GM19239 (cell line): Measurements from ENCODE around the gene ADCY5.
"Not testable (repeated sequence)": the region's sequence is repeated elsewhere in the genome, so short reads cannot be mapped to it uniquely, and the experiment has no call there.

Source experiments
- DNase-seq: peaks from one replicate; pipeline ENCODE4 v3.0.0; 2011; ENCODE audit warnings: low spot score; ENCODE audit not compliant: insufficient read length
- FAIRE-seq: peaks from 2 replicates; lab custom pipeline; 2011; peaks lifted over from hg19 to GRCh38; lab: Jason Lieb, UNC

The ADCY5 gene

DNA sequence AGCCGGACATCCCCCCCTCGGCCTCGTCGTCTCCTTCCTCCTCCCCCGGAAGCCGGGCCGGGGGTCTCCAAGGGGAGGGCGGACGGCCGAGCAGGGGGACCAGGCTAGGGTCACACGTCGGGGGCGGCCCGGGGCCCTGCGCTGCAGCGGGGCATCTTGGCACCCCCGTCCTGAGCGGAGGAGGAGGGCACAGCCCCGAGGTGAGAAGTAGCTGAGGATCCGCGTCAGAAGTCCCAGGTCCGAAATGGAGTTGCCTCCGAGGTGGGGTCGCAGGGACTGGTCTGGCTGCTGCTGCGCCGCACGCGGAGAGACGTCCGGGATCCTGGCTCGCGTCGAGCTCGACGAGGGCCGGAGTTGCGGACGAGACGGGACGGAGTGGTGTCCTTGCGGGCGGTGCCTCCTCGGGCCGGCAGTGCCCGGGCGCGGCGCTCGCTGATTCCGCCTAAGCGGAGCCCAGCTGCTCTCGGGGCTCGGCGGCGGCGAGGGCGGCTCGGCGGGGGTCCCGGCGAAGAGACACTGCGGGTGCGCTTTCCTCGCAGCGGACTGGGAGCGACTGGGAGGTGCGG is at the start of gene ADCY5:
Gene ADCY5 (minus strand): TSS at position 555 of the 566 bp plus-strand sequence. CDS start 545 bp downstream, at position 10.
- DNase-seq (peak; percentile 47), FAIRE-seq (no peak)

DNA sequence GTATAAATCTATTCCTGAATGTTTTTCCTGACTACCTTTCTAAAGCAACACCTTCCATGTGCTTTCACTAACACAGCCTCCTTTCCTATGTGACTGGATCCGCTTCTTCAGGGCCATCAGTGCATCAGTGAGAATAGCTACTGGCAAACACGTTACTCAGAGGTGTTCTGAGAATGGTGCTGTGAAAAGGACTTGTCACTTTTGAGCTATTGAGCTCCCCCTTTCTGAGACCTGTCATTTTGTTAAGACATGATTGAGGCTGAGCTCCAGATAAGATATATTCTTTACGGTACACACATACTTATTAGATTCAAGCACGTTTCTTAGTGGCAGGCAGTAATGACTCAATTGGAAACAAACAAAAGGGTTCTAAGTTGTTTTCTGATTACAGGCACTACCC is 45.0 kb upstream of the ADCY5 start:
- DNase-seq (no peak), FAIRE-seq (no peak)

DNA sequence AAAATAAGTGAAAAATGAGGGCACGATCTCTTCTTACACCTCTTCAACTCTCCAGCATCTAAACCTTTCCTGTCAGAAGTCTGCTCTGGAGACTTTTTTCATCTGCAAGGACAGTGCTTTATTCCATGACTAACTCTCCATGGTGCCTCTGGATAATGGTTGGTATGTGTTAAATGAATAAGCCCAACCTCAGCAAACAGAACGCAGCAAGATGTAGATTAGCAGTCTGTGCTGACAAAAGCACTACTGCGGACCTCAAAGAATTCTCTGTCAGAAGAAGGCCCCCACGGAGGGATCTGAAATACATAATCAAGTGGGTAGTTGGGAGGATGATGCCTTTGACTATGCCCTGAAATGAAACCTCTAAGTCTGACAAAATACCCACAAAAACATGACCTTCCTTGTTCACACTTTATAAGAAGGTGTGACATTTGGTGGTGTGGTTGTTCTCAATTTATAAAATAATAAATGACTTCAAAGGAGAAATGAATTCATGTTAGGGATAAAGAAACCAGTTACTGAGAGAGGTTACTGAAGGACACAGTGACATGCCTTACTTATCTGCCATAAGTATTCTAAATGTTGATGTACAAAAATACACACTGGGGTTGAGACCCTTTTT is 43.2 kb upstream of the ADCY5 start:
- FAIRE-seq (no peak), DNase-seq (no peak)

DNA sequence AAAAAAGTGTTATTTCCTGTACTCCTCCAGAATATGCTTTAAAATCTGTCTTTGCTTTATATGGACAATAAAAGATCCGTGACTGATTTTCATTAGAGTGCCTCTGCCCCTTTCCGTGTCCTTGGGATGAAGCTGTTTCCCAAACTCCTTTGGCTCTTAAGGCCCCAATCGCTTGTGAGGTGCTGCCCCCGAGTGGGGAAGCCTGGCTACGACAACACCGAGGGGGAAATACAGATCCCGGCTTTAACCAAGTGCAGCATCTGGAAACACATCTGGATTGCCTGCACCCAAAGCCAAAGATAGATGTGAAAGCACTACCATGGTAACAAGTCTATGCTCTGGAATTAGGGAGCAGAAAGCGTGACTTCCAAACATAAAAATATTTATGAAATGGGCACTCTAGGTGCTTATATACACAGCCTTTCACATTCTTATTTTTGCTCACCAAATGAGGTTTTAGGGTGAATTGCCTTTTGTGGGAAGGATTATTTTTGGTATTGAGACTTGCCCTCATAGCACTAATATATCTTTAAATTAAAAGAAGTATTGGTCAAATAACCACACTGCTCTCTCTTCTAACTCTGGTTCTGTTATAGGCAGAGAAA is 40.6 kb upstream of the ADCY5 start:
- FAIRE-seq (peak; percentile 54), DNase-seq (peak; percentile 36)

DNA sequence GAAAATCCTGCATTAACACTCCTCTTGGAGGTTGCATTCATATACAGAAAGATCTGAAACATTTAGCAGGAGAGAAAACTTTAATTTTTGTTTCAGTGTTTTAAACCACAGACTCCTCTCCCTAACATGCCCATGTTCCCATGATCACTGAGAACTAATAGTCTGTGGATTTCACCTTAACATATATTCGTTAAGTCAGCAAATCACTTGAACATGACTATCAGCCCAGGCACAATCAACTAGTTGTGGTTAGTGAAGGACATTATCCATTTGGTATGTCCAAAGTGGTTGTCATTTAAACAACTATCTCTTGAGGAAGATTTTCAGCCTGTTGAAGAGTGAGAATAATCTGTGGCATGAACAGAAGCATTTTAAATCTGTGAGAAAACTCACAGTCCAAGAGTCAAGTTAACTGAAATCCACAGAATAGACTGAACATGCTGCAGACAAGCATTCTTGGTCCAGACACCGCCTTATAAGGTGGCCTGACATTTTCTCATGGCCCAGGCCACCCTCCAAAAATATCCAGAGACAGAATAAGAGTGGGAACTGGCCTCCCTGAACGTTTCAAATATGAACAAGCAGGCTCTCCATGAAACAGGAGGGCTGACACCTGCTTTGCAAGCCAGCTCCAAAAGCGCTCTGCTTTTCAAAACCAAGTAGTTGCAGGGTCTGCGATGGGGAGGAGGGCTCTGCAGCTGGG is 39.9 kb upstream of the ADCY5 start:
- no peak for DNase-seq
- no peak for FAIRE-seq

DNA sequence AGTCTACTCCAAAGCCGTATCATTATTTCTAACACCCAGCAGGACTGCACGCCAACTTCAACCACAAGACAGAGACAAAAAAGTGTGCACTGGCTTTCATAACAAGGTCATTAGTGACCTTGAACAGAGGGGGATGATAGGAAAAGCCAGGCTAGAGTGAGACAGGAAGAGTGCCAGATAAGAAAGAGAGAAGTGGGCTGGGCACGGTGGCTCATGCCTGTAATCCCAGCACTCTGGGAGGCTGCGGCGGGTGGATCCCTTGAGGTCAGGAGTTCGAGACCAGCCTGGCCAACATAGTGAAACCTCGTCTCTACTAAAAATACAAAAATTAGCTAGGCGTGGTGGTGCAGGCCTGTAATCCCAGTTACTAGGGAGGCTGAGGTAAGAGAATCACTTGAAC is 38.2 kb upstream of the ADCY5 start:
- not testable (repeated sequence) for DNase-seq, FAIRE-seq

DNA sequence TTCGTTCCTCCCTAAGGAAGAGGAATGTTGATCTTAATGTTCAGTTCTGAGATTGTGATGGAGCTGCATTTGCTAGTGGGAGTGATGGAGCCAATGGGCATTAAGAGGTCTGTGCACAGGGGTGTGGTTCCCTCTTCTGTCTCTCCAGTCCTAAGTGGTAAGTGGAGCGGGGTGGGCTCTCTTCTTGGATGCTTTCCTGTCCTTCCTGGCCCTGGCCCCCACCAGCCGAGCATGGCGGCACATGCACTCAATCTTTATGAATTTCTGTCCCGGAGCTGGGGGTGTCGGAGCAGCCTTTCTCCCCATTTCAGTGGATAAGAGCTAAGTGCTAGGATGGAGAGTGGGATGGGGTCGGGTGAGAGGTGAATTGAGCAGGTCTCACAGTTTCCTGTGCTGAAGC is 37.6 kb upstream of the ADCY5 start:
- no peak for DNase-seq
- FAIRE-seq = no peak

DNA sequence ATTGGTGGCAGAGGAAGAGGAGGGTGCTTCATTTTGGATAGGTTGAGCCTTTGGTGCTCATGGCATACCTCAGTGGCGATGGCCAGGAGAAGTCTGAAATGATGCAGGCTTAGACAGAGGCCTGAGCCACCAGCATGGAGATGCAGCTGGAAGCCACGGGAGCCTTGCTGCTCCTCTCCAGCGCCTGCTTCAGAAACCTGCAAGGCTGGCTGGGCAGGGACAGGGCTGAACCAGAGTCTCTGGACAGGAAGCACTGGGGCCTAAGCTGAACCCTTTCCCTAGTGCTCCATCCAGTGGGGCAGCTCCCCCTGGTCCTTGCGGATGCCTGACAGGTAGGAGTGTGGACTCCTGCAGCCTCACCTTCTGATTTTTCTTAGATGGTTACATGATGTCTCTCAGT is 36.7 kb upstream of the ADCY5 start:
- FAIRE-seq = no peak
- no peak for DNase-seq

DNA sequence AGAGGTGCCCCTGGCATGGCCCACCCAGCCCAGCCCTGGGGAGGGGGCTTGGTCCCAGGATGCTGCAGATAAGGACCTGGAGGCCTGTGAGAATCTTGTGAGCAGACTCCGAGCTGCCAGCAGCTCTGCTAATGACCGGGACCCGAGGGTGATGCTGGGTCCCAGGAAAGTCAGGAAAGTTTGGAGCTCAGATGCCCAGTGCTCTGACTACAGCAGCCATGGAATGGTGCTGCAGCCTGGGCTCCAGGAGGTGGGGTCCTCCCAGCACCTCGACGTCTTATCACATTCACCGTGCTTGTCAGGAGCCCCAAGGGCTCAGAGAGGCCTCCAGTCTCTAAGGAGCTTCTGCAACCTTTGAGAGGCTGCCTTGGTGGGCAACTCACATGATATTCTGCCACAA is 34.3 kb upstream of the ADCY5 start:
- DNase-seq = no peak

DNA sequence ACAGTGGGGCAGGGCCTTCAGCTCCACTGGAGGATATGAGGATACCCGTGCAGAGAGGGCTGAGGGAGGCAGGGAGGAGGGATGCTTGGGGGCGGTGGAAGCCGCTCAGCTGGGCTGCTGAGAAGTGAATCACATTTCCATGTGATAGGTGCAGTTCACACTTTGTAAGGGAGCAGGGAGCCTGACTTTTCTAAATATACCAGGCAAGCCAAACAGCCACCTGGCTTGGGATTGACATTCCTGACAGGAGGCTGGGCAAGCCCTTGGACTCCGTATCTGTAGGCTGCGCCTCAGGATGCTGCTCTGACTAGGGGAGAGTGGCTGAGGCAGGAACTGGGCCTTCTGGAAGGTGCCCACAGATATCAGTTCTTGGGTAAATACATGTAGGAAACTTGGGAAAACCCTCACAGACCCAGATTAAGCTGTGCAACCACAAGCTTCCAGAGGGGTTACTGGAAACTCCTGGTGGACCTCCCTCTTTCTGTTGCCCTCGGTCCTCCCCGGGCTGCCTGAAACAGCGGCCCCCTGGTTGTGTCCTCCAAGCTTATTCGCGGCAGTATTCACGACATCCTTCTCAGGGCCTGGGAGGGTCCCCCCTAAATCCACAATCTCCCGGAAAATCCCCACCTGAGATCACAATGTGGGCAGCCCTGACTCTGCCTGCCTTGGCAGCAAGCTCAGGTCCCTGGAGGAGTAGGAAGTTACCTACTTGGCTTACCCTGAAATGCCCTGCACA is 33.0 kb upstream of the ADCY5 start:
- FAIRE-seq (no peak), DNase-seq (no peak)

More for the DNA sequence above, 34.3 kb upstream of the ADCY5 start:
- FAIRE-seq = no peak

DNA sequence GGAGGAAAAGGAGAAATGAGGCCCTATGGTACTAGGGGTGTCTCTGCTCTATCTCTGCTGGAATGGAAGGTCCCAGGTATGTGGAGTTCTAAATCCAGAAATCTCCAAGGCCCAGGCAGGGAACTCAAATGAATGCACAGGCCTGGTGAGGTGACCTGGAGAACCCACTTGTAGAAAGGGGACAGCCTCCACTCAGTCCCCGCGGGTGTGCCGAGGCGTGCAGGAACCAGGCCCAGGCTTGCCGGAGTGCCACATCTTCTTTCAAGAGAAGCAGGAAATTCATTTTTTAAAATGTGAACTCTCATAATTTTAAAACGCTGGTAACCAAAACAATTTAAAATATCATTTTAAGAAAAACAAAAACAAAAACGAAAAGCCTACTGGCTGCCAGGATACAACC is 32.2 kb upstream of the ADCY5 start:
- DNase-seq = no peak
- FAIRE-seq = no peak

DNA sequence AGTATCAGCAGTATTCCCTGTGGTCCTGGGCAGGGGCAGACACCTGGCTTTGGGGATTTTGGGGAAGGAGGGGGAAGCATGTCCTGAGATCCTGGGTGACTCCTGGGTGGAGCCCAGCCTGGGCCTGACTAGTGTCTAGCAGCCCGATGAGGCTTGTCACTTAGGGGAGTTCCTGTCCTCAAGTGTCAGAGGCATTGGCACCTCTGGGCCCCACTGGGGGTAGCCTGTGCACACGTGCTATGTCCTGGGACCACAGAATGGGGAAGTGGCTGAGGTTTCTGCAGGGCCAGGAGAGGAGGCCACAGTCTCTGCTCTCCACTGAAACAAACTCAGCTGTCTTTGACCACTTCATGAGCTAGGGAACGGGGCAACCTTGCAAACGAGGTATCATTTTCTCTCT is 31.5 kb upstream of the ADCY5 start:
- DNase-seq = peak; percentile 9
- no peak for FAIRE-seq

DNA sequence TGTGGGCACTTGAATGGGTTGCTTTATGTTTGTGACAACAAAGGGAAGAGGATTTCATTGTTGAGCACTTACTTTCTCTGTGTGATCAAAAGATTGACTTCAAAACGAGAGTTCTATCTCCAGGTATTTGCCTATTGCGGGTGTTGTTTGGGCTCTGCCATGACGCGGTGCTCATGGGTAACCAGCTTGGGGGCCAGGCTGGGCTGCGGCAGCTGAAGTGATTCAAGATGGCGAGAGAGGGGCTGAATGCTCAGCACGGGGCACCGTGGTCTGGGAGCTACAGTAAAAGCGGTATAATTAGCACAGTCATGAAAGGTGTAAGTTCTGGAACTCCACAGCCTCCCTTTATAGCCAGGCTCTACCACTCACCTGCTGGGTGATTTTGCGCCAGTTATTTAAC is 31.0 kb upstream of the ADCY5 start:
- DNase-seq (no peak), FAIRE-seq (no peak)

DNA sequence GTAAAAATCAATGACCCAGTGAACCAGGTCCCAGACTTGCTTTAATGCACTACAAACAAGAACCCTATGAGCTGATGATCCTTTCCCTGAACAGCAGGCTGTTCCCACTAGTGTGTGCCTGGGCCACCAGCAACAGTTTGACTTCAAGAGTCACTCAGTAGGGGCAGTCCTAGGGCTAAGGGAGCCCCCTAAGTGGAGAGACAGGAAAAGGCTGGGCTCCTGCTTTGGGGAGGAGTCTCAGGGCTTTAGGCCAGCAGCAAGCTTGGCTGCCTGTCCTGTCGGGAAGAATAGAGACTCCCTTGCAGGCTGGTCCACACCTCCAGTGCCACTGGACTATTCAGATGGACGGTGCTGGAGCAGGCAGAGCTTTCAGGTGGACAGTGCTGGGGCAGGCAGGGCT is 29.4 kb upstream of the ADCY5 start:
- DNase-seq (no peak), FAIRE-seq (no peak)

DNA sequence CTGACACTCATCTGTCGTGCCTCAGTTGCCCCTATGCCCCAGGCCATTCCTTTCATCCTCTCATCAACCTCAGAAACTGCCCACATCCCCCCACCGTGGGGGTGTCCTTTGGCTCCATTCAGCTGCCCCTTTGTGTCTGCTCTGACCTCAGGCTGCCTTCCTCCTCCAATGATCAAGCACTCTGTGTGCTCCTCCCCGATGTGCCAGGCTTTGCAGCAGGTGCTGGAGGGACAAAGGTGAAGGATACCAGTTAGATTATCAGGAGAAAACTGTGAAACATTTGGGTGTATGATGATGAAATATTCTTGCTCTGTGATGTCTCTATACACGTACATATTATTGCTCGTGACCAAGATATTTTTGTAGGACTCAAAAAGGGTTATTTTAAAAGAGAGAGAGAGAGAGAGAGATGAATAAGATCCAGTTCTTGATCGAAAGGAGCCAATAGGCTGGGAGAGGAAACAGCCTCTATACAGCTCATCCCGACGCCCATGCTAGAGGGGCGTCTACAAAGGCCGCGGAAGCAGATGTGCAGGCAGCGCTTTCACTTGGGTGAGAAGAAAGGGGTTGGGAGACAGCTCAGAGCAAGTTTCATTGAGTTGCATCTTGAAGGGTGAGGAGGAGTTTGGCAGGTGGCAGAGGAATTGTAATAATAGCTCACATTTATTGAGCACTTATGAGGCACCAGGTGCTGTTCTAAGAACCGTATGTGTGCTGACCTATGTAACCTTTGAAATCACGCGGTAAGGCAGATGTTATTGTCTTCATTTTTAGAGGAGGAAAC is 28.3 kb upstream of the ADCY5 start:
- no peak for FAIRE-seq
- DNase-seq = no peak

DNA sequence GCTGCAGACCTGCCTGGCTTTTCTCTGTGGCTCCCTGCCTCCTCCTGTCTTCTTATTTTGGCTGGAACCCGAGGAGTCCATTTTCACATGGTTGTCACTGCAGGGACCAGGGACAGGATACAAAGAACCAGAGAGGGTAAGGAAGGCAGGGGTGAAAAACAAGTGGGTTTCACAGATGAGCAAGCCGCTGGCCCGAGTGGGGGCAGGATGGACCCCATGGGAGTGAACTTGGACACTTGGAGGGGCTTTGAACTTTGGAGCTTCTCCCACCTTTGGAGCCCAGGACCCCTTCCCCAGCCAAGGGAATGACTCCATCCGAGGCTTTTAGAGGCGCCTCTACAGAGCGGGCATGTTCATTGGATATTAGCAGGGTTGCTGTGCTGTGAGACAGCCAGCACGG is 26.9 kb upstream of the ADCY5 start:
- FAIRE-seq (no peak), DNase-seq (no peak)

DNA sequence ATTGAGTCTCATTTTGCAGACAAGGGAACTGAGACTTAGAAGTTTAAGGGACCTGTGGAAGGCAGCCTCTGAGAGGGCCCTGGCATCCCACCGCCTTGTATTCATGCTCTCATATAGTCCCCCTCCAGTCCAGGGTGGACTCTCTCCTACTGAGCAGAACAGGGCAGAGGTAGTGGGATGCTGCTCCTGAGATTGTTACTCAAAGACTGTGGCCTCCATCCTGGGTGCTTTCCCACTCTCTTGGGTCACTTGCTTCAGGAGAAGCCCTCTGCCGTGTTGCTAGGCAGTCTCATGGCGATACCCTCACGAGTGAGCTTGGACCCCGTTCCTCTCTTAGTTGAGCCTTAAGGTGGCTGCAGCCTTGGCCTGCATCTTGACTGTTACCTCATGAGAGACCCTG is 22.2 kb upstream of the ADCY5 start:
- DNase-seq (no peak), FAIRE-seq (no peak)

DNA sequence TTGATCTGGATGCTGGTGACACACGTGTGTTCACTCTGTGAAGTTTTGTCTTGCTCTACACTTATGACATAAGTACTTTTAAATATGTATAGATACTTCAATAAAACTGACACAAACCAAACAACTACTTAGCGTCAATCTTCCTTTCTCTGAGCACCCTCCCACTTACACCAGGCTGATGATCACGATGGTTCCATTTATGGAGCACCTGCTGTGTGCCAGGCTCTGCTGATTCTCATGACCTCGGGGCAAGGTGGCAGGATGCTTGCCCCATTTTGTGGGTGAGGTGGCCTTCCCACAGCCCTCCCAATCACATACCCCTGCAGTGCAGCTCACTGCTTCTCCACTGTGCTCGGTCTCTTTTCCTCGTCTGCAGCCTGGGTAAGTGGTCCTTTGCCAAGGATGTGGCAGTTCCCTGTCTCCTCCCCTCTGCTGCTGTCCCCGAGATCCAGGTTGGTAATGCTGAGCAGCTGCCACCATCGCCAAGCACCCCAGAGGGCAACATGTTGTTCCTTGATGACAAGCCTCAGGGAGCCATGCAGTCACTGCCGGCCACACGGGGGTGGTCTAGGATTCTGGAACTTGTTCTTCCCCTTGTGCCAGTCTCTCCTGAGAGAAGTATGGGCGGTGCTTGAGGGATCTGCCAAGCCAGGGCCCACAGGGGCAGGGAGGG is 20.6 kb upstream of the ADCY5 start:
- FAIRE-seq = no peak
- no peak for DNase-seq

DNA sequence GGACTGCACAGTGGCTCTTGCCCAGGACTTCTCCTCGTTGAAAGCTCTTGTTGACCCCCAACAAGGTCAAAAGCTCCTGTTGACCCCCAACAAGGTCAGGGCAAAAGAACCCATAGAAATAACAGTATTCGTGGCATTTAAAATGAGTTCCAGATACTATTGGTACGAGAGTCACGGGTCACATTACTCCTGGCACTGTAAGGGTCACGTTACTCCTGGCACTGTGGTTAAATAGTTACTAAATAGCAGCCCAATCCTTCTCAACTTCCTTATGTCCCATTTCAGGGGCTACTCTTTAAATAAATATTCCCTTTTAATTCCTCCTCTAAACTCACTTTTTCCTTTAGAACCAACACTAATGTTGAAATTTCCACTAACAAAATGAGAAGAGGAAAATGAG is 18.2 kb upstream of the ADCY5 start:
- FAIRE-seq (no peak), DNase-seq (no peak)
